ENCODE measurements around the gene SQOR.

Gene SQOR

GRCh38 chr15:45674677-45675076 lies 39.8 kb downstream of the SQOR start:
- no peak for DNase-seq (ENCODE audit: low read depth)
- TF ChIP-seq, protein P1, sequence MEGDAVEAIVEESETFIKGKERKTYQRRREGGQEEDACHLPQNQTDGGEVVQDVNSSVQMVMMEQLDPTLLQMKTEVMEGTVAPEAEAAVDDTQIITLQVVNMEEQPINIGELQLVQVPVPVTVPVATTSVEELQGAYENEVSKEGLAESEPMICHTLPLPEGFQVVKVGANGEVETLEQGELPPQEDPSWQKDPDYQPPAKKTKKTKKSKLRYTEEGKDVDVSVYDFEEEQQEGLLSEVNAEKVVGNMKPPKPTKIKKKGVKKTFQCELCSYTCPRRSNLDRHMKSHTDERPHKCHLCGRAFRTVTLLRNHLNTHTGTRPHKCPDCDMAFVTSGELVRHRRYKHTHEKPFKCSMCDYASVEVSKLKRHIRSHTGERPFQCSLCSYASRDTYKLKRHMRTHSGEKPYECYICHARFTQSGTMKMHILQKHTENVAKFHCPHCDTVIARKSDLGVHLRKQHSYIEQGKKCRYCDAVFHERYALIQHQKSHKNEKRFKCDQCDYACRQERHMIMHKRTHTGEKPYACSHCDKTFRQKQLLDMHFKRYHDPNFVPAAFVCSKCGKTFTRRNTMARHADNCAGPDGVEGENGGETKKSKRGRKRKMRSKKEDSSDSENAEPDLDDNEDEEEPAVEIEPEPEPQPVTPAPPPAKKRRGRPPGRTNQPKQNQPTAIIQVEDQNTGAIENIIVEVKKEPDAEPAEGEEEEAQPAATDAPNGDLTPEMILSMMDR (IDR thresholded peaks at IDR 0.05; ENCODE audit: control insufficient read depth, insufficient read depth, low read depth, low read length, missing control alignments) = no peak
- H3K4me3 ChIP-seq (ENCODE audit: control insufficient read depth, low read depth, low read length) = no peak overlapping the region

- H3K4me3 ChIP-seq (ENCODE audit: control insufficient read depth, low read depth, low read length) = no peak overlapping the region
- no peak for DNase-seq (ENCODE audit: low read depth)
- TF ChIP-seq, protein P1 (IDR thresholded peaks at IDR 0.05; ENCODE audit: control insufficient read depth, insufficient read depth, low read depth, low read length, missing control alignments) = no peak
These were observed 43.0 kb downstream of the SQOR start for GRCh38 chr15:45677797-45678196.

DNA sequence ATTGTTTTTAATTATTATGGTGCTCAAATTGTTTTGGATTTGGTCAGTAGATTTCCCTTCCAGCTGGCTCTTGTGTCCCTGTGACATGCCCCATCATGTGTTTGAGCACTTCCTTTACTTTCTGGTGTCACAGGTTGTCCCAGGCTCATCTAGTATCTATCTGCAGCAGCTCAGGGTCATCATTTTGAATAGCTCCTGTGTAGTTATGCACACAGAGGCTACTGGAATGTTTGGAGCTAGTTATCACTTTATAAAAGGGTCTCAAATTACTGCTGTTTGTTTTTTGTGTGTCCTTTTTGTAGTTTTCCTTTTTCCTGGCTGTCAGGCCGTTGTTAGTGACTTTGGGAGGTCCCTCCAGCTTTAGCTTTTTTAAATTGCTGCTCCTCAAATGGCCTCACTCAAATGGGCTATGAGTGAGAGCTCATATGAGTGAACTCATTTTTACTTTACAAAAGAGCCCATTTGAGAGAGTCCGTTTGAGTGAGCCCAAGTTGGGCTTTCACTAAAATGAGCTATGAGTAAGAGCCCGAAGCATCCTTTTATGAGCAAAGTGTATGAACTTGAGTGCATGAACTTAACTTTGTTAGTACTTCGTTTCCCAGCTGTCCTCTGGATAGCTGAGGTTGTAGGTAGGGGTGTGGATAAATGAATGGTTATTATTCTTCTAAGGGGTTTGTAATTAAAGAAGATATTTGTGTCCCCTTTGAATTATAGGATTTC lies 43.8 kb downstream of the SQOR start:
- TF ChIP-seq, protein P1 (IDR thresholded peaks at IDR 0.05; ENCODE audit: control insufficient read depth, insufficient read depth, low read depth, low read length, missing control alignments) = no peak
- no peak overlapping the region for H3K4me3 ChIP-seq (ENCODE audit: control insufficient read depth, low read depth, low read length)
- DNase-seq (ENCODE audit: low read depth) = no peak

- no peak overlapping the region for H3K4me3 ChIP-seq (ENCODE audit: control insufficient read depth, low read depth, low read length)
- TF ChIP-seq, protein P1 (IDR thresholded peaks at IDR 0.05; ENCODE audit: control insufficient read depth, insufficient read depth, low read depth, low read length, missing control alignments) = no peak
These were observed 49.7 kb downstream of the SQOR start for GRCh38 chr15:45684533-45684932.

GRCh38 chr15:45689616-45690015 lies 54.8 kb downstream of the SQOR start:
- TF ChIP-seq, protein P1 (IDR thresholded peaks at IDR 0.05; ENCODE audit: control insufficient read depth, insufficient read depth, low read depth, low read length, missing control alignments) = no peak
- H3K4me3 ChIP-seq (ENCODE audit: control insufficient read depth, low read depth, low read length) = no peak overlapping the region
- DNase-seq (ENCODE audit: low read depth) = no peak

More at GRCh38 chr15:45684533-45684932, 49.7 kb downstream of the SQOR start:
- no peak for DNase-seq (ENCODE audit: low read depth)

DNA sequence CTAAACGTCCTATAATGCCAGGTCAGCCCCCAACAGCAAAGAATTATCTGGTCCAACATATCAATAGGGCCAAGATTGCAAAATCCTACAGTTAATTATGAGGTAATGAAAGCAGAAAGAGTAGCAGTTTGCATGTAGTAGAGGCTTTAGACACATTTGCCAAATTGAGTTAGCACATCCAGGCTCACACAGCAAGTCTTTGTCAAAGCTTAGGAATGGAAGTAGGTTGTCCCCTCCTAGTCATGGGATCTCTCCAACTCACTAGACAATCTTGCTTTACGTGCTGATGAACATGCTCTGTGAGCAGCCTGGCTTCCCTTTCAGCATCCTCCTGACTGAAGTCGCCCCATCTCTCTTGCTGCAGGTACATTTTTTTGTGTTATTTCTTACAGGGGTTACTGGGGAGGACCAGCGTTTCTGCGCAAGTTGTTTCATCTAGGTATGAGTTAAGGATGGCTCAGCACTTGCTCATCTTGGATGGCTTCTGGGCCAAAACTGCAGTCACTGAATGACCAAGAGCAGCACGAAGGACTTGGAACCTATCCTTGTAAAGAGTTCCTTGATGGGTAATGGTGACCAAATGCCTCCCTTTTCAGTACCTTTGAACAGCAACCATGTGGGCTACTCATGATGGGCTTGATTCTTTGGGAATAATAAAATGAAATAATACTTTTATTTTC lies 55.9 kb downstream of the SQOR start:
- TF ChIP-seq, protein P1 (IDR thresholded peaks at IDR 0.05; ENCODE audit: control insufficient read depth, insufficient read depth, low read depth, low read length, missing control alignments) = no peak
- no peak overlapping the region for H3K4me3 ChIP-seq (ENCODE audit: control insufficient read depth, low read depth, low read length)
- DNase-seq (ENCODE audit: low read depth) = no peak
